LoVo (cell line): ENCODE data around the gene BPGM.
"Not testable (repeated sequence)": the region's sequence is repeated elsewhere in the genome, so short reads cannot be mapped to it uniquely, and the experiment has no call there.

ENCODE experiments used
- DNase-seq: peaks from one replicate; pipeline ENCODE4 v3.0.0-alpha.2; 2016; ENCODE audit warnings: low spot score

Gene BPGM

GRCh38 chr7:134632052-134632451, 14.6 kb upstream of the BPGM start:
- DNase-seq, result no peak

- peak; percentile 64 for DNase-seq
Observed at GRCh38 chr7:134632937-134633540, 13.6 kb upstream of the BPGM start.

- no peak for DNase-seq
Observed at GRCh38 chr7:134636008-134636449, 10.6 kb upstream of the BPGM start.

GRCh38 chr7:134637441-134637840, 9.2 kb upstream of the BPGM start:
- DNase-seq, result no peak

GRCh38 chr7:134637934-134638719, 8.5 kb upstream of the BPGM start:
- no peak for DNase-seq

GRCh38 chr7:134639061-134639460, 7.6 kb upstream of the BPGM start:
- no peak for DNase-seq

GRCh38 chr7:134639683-134640279, 6.9 kb upstream of the BPGM start:
- DNase-seq, result no peak

GRCh38 chr7:134640842-134641715, 5.6 kb upstream of the BPGM start:
- no peak for DNase-seq

- not testable (repeated sequence) for DNase-seq
Observed at GRCh38 chr7:134641981-134642380, 4.7 kb upstream of the BPGM start.

- DNase-seq, result no peak
Observed at GRCh38 chr7:134643131-134643530, 3.5 kb upstream of the BPGM start.

- DNase-seq, result no peak
Observed at GRCh38 chr7:134645478-134645877, 1.2 kb upstream of the BPGM start.

GRCh38 chr7:134645935-134646334, 718 bp upstream of the BPGM start:
- DNase-seq, result peak; percentile 5

- no peak for DNase-seq
Observed at GRCh38 chr7:134648456-134648855, 1.8 kb downstream of the BPGM start.

- no peak for DNase-seq
Observed at GRCh38 chr7:134649226-134649775, 2.6 kb downstream of the BPGM start.

GRCh38 chr7:134651991-134652390, 5.3 kb downstream of the BPGM start:
- no peak for DNase-seq

- DNase-seq, result no peak
Observed at GRCh38 chr7:134654104-134654775, 7.6 kb downstream of the BPGM start.

- no peak for DNase-seq
Observed at GRCh38 chr7:134657526-134657925, 10.9 kb downstream of the BPGM start.

GRCh38 chr7:134660242-134660785, 13.7 kb downstream of the BPGM start:
- no peak for DNase-seq

GRCh38 chr7:134660961-134661376, 14.3 kb downstream of the BPGM start:
- DNase-seq, result no peak

GRCh38 chr7:134662166-134662870, 15.7 kb downstream of the BPGM start:
- no peak for DNase-seq

GRCh38 chr7:134662871-134663205, 16.2 kb downstream of the BPGM start:
- DNase-seq, result no peak
